22Rv1 (cell line): ENCODE results near the gene COLEC12.

ENCODE experiments used
- H3K27ac ChIP-seq: fragments of 450-650 bp; 2 replicates; pipeline ENCODE4 v1.5.1; 2017
- ZFX ChIP-seq: fragments of 450-650 bp; IDR thresholded peaks from 2 replicates; pipeline ENCODE4 v1.6.1; 2017; ENCODE audit warnings: antibody characterized with exemption, borderline replicate concordance
- TF ChIP-seq, protein P1 (sequence below): fragments of 450-650 bp; IDR thresholded peaks from 2 replicates; pipeline ENCODE4 v1.5.1; 2017; ENCODE audit warnings: mild to moderate bottlenecking

The COLEC12 gene

GRCh38 chr18:417495-417894 lies 83.0 kb downstream of the COLEC12 start:
- H3K27ac ChIP-seq = 0 out of 2 replicates have a peak overlapping the region, but pooled peaks have one; percentile 9
- TF ChIP-seq, protein P1, sequence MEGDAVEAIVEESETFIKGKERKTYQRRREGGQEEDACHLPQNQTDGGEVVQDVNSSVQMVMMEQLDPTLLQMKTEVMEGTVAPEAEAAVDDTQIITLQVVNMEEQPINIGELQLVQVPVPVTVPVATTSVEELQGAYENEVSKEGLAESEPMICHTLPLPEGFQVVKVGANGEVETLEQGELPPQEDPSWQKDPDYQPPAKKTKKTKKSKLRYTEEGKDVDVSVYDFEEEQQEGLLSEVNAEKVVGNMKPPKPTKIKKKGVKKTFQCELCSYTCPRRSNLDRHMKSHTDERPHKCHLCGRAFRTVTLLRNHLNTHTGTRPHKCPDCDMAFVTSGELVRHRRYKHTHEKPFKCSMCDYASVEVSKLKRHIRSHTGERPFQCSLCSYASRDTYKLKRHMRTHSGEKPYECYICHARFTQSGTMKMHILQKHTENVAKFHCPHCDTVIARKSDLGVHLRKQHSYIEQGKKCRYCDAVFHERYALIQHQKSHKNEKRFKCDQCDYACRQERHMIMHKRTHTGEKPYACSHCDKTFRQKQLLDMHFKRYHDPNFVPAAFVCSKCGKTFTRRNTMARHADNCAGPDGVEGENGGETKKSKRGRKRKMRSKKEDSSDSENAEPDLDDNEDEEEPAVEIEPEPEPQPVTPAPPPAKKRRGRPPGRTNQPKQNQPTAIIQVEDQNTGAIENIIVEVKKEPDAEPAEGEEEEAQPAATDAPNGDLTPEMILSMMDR = no peak
- no peak for TF ChIP-seq ZFX

- TF ChIP-seq, protein P1 = no peak
- no peak for TF ChIP-seq ZFX
- 0 out of 2 replicates have a peak overlapping the region, but pooled peaks have one; percentile 9 for H3K27ac ChIP-seq
Observed at GRCh38 chr18:416930-417329, 83.6 kb downstream of the COLEC12 start.

GRCh38 chr18:415617-416612 lies 84.6 kb downstream of the COLEC12 start:
- H3K27ac ChIP-seq = 0 out of 2 replicates have a peak overlapping the region, but pooled peaks have one; percentile 14
- TF ChIP-seq, protein P1 = no peak
- TF ChIP-seq ZFX = no peak

DNA sequence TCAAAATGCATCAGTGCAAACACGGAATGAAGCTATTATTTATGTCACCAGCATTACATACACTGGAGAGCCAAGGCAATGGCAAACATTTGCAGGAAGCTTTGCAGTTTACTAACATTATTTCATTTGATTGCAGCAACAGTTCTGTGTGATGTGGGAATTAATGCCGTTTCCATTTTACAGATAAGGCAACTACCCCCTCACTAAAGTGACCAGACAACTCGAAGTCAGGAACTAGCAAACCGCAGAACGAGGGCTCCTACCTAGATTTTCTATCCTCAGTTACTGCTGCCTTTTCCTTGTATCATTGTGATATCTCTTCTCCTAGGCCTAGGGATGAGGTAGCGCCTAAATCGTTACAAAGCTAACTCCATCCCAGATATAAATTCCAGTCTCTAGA lies 85.5 kb downstream of the COLEC12 start:
- 0 out of 2 replicates have a peak overlapping the region, but pooled peaks have one; percentile 14 for H3K27ac ChIP-seq
- no peak for TF ChIP-seq ZFX
- TF ChIP-seq, protein P1 = no peak

DNA sequence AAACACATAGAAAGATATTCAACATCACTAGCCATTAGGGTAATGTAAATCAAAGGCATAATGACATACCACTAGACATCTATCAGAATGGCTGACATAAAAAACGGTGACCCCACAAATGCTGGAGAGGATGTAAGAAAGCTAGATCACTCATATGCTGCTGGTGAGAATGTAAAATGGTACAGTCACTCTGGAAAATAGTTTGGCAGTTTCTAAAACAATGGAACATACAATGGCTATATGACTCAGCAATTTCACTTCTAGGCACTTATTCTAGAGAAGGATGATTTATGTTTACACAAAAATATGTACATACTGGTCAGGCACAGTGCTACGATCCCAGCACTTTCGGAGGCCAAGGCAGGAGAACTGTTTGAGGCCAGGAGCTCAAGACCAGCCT lies 87.3 kb downstream of the COLEC12 start:
- peak overlapping the region; percentile 21 for H3K27ac ChIP-seq
- TF ChIP-seq ZFX = no peak
- TF ChIP-seq, protein P1 = no peak

GRCh38 chr18:410047-410455 lies 90.5 kb downstream of the COLEC12 start:
- TF ChIP-seq ZFX = no peak
- TF ChIP-seq, protein P1 = no peak
- H3K27ac ChIP-seq = no peak overlapping the region

GRCh38 chr18:408367-408766 lies 92.1 kb downstream of the COLEC12 start:
- TF ChIP-seq ZFX = no peak
- TF ChIP-seq, protein P1 = no peak
- no peak overlapping the region for H3K27ac ChIP-seq
